Neural cell (in vitro differentiated cells): ENCODE results near the gene KRTAP5-4. TPM values are rescaled to one million over a fixed set of nuclear protein-coding genes. Genes with fewer than 3 reads are reported as not detected.

Source experiments
- H2AFZ ChIP-seq: fragments of 200-600, 300-800 bp; sonication (generic), shearing (Covaris generic); 2 replicates; pipeline ENCODE4 v1.6.0; 2014; ENCODE audit warnings: low read depth, mild to moderate bottlenecking, antibody characterized with exemption, low read length, moderate library complexity
- H3F3A ChIP-seq: fragments of 200-600 bp; shearing (Covaris generic); 2 replicates; pipeline ENCODE4 v1.6.1; 2016; ENCODE audit warnings: mild to moderate bottlenecking, moderate library complexity, mixed read lengths, antibody characterized with exemption, low read length; ENCODE audit not compliant: insufficient read depth, poor library complexity, severe bottlenecking
- H3K27ac ChIP-seq: fragments of 200-600, 300-800 bp; sonication (generic), shearing (Covaris generic); 2 replicates; pipeline ENCODE4 v1.5.1; 2014; ENCODE audit warnings: mild to moderate bottlenecking, low read length, moderate library complexity
- H3K27me3 ChIP-seq: fragments of 300-800, 200-600 bp; sonication (generic), shearing (Covaris generic); 2 replicates; pipeline ENCODE4 v1.6.0; 2014; ENCODE audit warnings: mild to moderate bottlenecking, low read depth, low read length, moderate library complexity; ENCODE audit not compliant: insufficient read depth
- H3K36me3 ChIP-seq: fragments of 300-800, 200-600 bp; sonication (generic), shearing (Covaris generic); 2 replicates; pipeline ENCODE4 v1.5.1; 2014; ENCODE audit warnings: mild to moderate bottlenecking, antibody characterized with exemption, low read length, moderate library complexity; ENCODE audit not compliant: insufficient read depth
- H3K4me2 ChIP-seq: fragments of 300-800, 200-600 bp; sonication (generic), shearing (Covaris generic); 2 replicates; pipeline ENCODE4 v1.6.0; 2014; ENCODE audit warnings: mild to moderate bottlenecking, low read length
- H3K4me3 ChIP-seq: fragments of 300-800, 200-600 bp; sonication (generic), shearing (Covaris generic); 2 replicates; pipeline ENCODE4 v1.5.1; 2014; ENCODE audit warnings: mild to moderate bottlenecking, low read length, moderate library complexity
- H3K79me2 ChIP-seq: fragments of 200-600 bp; shearing (Covaris generic); replicated peaks from 2 replicates; pipeline ENCODE4 v1.6.0; 2014; ENCODE audit warnings: mild to moderate bottlenecking, low read length, moderate library complexity; ENCODE audit not compliant: insufficient read depth
- H3K9ac ChIP-seq: fragments of 300-800, 200-600 bp; sonication (generic), shearing (Covaris generic); 2 replicates; pipeline ENCODE4 v1.6.1; 2016; ENCODE audit warnings: mild to moderate bottlenecking, low read length, mixed read lengths
- H3K9me2 ChIP-seq: fragments of 200-600 bp; shearing (Covaris generic); 2 replicates; pipeline ENCODE4 v1.6.1; 2016; ENCODE audit warnings: mild to moderate bottlenecking, low read length, mixed read lengths; ENCODE audit not compliant: insufficient read depth
- H3K9me3 ChIP-seq: fragments of 200-600, 300-800 bp; sonication (generic), shearing (Covaris generic); 2 replicates; pipeline ENCODE4 v1.6.1; 2016; ENCODE audit warnings: mild to moderate bottlenecking, mixed run types, low read length, moderate library complexity, mixed read lengths
- H4K20me1 ChIP-seq: fragments of 200-600 bp; shearing (Covaris generic); 2 replicates; pipeline ENCODE4 v1.6.1; 2016; ENCODE audit warnings: mild to moderate bottlenecking, mixed run types; ENCODE audit not compliant: insufficient read depth
- CTCF ChIP-seq: fragments of 450-650 bp; IDR thresholded peaks from 2 replicates; pipeline ENCODE4 v1.5.1; 2014; ENCODE audit warnings: antibody characterized with exemption, mild to moderate bottlenecking, moderate library complexity; ENCODE audit not compliant: poor library complexity, severe bottlenecking
- EP300 ChIP-seq: fragments of 450-650 bp; conservative IDR thresholded peaks from 2 replicates; pipeline ENCODE4 v1.6.1; 2014; ENCODE audit warnings: antibody characterized with exemption, mild to moderate bottlenecking, moderate library complexity; ENCODE audit not compliant: poor library complexity, severe bottlenecking
- EZH2 ChIP-seq: fragments of 200-600, 300-800 bp; shearing (Covaris generic), sonication (generic); IDR thresholded peaks from 2 replicates; pipeline ENCODE4 v1.6.1; 2014; ENCODE audit warnings: antibody characterized with exemption, low read length, borderline replicate concordance, mild to moderate bottlenecking; ENCODE audit not compliant: insufficient read depth, poor library complexity, severe bottlenecking
- MXI1 ChIP-seq: fragments of 450-650 bp; conservative IDR thresholded peaks from 2 replicates; pipeline ENCODE4 v1.6.1; 2014; ENCODE audit warnings: antibody characterized with exemption, mild to moderate bottlenecking; ENCODE audit not compliant: poor library complexity, severe bottlenecking
- POLR2AphosphoS5 ChIP-seq: IDR thresholded peaks from 2 replicates; pipeline ENCODE4 v1.6.1; 2012
- RAD21 ChIP-seq: fragments of 450-650 bp; conservative IDR thresholded peaks from 2 replicates; pipeline ENCODE4 v1.6.1; 2014; ENCODE audit warnings: antibody characterized with exemption, mild to moderate bottlenecking, moderate library complexity
- REST ChIP-seq: IDR thresholded peaks from 2 replicates; pipeline ENCODE4 v1.6.1; 2012; ENCODE audit warnings: borderline replicate concordance
- SMC3 ChIP-seq: fragments of 450-650 bp; conservative IDR thresholded peaks from 2 replicates; pipeline ENCODE4 v1.6.1; 2014; ENCODE audit warnings: antibody characterized with exemption, mild to moderate bottlenecking, moderate library complexity; ENCODE audit not compliant: poor library complexity
- TAF1 ChIP-seq: IDR thresholded peaks from 2 replicates; pipeline ENCODE4 v1.6.1; 2012; ENCODE audit warnings: low read depth
- polyA plus RNA-seq: library from polyadenylated mRNA; depleted of rRNA; stranded (reverse); fragments of >200 nt; gene quantifications from 2 replicates; pipeline ENCODE4 v1.2.3, GENCODE V29; 2014

The KRTAP5-4 gene
- polyA plus RNA-seq, 1 donor from 2014 or later = not detected

GRCh38 chr11:1642288-1643145, 20.6 kb upstream of the KRTAP5-4 start:
- no peak overlapping the region for H3K4me3 ChIP-seq
- H3K27ac ChIP-seq = no peak overlapping the region
- no peaks in the 10 kb centered on the region for H3K9me2 ChIP-seq
- no peak overlapping the region for H3K9ac ChIP-seq
- TF ChIP-seq TAF1 = no peak
- TF ChIP-seq EP300 = no peak
- no peak for TF ChIP-seq EZH2
- TF ChIP-seq POLR2AphosphoS5 = no peak
- no peak for TF ChIP-seq REST
- TF ChIP-seq MXI1 = no peak
- TF ChIP-seq RAD21 = no peak
- TF ChIP-seq CTCF = no peak
- TF ChIP-seq SMC3 = no peak
- no peaks in the 10 kb centered on the region for H3F3A ChIP-seq
- H2AFZ ChIP-seq = no peak overlapping the region
- H3K4me2 ChIP-seq = no peak overlapping the region
- H3K9me3 ChIP-seq = no peaks in the 10 kb centered on the region
- H3K79me2 ChIP-seq = no peaks in the 10 kb centered on the region
- no peaks in the 10 kb centered on the region for H4K20me1 ChIP-seq
- no peaks in the 10 kb centered on the region for H3K36me3 ChIP-seq
- H3K27me3 ChIP-seq = no peaks in the 10 kb centered on the region

- Histone ChIP-seq H3K79me2 (no peaks in the 10 kb centered on the region), H3K9ac (no peak overlapping the region), H3K9me2 (no peaks in the 10 kb centered on the region), H3K27me3 (no peaks in the 10 kb centered on the region), H3K4me3 (no peak overlapping the region), H3K9me3 (no peaks in the 10 kb centered on the region), H3K36me3 (no peaks in the 10 kb centered on the region), H3K4me2 (no peak overlapping the region), H3F3A (no peaks in the 10 kb centered on the region), H2AFZ (no peak overlapping the region), H4K20me1 (no peaks in the 10 kb centered on the region), H3K27ac (no peak overlapping the region)
- TF ChIP-seq EZH2 (no peak), REST (no peak), RAD21 (no peak), EP300 (no peak), CTCF (no peak)
Measured at GRCh38 chr11:1641096-1641495, 19.2 kb upstream of the KRTAP5-4 start.
